MV-4-11 (cell line): Measurements from ENCODE around the gene GRID2.

Source experiments
- DNase-seq: peaks from one replicate; lab custom pipeline; 2025; lab: John Stamatoyannopoulos, UW

The GRID2 gene

DNA sequence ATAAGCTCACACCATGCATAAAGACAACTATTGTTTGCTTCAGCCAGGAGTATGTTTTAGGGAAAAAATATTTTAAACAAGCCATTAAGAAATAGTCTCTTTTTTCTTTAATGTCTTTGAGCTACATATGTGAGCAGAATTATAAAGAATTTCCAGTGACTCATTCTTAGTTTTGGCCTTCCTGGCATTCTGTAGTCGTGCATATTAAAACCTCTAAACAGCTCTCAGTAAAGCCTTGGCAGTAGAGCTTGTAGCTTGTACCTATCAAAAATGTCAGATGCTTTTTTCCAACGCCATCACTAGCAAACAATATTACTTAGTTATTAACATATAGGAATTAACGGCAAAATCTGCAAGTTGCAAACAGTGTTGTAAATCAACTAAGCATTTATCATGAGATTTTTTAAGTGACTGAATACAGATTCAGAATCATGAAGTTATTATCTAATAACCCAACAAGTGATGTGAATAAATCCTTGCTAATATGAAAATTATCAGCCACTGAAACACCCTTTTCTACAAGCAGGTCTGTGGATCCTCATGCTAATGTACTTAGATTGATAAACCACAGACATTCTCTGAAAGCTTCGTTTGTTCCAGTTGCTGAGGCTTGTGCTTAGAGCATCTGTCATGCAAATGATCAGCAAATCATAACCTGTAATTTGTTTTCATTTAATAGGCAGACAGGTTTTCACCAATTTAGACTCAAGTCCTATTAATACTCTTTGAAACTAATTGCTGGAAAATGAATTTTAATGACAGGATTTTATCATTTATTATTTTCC lies 1112.8 kb downstream of the GRID2 start:
- DNase-seq: no peak

DNA sequence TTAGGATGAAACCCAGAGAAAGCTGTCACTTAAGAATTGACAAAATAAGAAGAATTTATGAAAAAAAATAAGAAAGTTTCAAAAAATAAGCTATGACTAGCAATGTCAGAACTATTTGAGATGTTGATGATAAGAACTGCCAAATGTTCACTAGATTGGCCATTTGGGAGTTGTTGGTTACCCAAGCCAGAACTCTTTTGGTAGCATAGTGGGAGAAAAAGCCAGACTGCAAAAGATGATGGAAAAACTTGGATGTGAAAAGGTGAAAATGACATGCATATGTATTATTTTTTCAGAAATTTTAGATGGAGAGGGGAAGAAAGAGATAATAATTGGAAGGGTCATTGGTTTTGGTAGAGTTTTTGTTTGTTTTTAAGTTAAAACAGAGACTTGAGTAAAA lies 1127.6 kb downstream of the GRID2 start:
- DNase-seq: no peak

DNA sequence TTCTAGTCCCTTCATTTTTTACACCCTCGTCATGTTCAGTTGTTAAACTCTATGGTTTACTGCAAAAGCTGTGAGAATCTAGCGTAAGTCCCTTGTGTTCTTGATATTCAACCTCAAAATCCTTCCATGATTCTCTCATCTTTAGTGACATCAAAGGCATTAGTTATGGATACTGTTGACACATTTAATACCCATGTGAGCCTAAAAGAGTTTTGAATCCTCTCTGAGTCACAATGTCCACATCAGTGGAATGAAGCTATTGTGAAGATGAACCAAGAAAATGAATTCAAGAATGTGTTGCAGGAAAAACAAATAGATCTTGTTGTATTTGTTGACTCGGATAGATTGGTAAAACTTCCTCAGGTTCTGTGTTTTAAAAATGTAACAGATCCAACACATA lies 1130.1 kb downstream of the GRID2 start:
- DNase-seq: no peak

DNA sequence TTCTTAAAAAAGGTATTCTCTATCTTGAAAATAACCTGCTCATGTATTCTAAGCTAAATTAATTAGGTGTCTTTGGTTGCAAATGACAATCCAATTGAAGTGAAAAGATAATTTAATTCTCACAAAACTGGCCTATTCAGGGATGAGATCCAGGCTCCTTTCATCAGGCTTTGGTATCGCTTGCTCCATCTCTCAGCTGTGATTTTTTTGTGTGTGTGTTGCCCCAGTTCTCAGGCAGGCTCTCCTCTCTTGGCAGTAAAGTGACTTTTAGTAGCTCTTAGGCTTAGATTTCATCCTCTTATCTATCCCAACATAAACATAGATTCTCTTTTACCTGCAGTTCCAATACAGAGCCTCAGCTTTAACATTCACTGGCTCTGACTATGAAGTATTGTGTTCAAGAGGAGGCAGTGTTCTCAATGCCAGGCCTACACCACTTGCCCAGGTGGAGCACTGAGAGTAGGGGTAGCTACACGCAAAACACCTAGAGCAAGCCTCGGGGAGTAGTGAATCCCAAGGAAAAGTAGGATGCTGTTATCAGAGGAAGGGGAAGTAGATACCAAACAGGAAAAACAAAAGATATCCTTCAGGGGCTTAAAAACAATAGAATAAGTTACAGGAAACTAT lies 1132.3 kb downstream of the GRID2 start:
- DNase-seq: no peak

DNA sequence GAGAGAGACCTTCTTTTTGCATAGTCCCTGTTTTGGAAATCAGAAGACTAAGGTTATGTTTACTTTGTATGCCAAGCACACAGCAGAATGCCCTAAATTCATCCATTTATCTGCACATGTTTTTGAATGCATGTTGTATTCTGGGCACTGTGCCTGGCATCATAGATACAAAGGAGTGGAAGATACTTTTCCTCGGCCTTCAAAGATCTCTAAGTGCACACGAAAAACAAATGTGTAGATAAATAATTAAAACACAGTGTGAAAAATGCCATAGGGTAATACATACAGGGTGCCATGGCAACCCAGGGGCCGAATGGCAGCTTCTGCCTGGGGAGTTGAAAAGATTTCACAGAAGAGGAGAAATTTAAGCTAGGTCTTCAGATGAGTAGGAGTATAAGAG lies 1134.2 kb downstream of the GRID2 start:
- no peak for DNase-seq

DNA sequence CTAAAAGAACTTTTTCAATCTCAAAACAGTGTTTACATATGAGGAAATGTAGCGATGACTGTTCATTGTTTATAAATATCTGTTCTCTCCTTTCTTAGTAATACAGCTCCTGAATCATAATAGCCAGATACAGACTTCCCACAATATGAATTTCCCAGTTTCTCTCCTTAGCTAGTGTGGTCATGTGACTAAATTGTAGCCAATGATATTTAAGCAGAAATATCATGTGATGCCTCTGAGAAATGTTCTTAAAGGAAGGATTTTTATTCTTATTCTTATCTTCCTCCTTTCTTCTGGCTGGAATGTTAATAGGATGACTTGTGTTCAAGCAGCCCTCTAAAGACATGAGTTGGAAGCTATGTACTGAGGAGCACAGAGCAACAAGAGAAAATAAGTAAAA lies 1141.1 kb downstream of the GRID2 start:
- no peak for DNase-seq

DNA sequence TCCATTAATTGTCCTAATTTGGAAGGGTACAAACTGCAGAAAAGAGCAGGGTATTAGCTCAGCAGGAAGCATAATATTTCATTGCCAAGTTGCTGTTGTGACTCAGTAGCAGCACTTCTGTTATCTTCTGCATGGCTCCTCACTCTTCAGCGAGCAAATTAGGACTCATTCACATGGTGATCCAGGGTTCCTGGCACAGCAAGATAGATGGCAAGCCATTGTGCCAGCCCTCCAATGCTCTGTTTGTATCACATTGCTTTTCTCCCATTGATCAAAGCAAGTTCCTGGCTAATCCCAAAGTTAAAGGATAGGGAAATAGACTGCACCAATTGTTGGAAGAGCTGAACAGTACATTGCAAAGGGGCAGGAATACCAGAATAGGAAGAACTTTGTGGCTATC lies 1142.3 kb downstream of the GRID2 start:
- no peak for DNase-seq

DNA sequence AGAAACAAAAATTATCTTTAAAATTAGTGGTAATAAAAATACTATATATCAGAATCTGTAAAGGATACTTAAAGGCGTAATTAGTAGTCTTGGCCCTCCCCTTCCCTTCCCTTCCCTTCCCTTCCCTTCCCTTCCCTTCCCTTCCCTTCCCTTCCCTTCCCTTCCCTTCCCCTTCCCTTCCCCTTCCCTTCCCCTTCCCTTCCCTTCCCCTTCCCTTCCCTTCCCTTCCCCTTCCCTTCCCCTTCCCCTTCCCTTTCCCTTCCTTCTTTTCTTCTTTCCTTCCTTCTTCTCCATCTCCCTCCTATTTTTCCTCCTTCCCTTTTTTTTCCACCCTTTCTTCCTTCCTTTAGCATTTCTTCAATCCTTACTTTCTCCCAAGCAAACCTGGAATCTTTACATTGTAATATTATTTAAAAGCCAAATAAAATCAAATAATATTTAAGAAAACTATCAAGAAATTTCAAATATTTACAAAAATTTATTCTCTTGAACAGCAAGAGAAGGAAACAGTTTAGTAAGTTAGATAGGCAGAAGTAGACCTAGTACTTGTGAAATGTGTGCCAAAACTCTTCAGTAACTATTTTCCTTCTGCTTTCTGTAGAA lies 1145.0 kb downstream of the GRID2 start:
- DNase-seq: no peak

DNA sequence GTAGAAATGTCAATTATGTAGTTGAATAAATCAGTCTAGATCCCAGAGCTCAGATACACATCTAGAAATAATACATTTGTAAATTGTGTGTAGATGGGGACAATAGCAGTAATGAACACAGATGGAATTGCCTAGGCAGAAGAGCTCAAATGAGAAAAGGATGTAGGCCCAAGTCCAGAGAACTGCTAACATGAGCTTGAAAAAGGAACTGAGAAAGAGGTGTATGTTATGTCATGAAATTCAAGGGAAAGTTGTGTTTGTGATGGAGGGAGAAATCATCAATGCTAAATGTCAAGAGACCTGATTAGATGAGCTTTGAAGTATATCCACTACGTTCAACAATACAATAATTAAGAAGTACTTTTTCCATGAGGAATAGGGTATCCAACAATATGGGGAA lies 1148.2 kb downstream of the GRID2 start:
- DNase-seq: no peak

DNA sequence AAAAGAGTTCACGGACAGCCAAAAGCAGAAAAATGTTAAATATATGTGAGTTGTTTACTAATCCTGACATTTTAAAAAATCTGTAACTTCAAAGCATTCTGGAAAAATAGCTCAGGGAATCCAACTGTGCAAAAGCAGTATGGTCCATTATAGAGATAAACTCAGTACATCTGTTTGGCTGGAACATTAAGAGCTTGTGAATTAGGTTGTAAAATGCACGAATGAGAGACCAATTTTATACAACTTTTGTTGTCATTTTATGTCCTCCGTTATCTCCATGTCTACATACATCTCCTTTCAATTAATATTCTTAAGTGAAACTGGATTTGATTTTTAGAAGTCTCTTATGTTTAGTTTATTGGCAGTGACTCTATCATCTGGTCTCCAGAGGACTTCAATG lies 1157.8 kb downstream of the GRID2 start:
- no peak for DNase-seq

DNA sequence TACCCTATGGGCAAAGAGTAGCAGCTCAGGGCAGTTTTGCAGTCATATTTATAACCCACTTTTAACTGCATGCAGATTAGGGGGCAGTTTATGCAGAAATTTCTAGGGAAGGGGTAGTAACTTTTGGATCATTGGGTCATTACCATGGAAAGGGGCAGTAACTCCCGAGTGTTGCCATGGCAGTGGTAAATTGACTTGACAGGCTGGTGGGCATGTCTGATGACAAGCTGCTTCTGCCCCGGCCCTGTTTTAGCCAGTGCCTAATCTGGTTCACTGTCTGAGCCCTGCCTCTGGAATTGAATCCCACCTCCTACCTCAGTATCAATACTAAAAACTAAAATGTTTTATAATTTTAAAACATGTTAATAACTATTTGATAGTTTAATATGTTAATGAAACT lies 1162.7 kb downstream of the GRID2 start:
- DNase-seq: no peak

DNA sequence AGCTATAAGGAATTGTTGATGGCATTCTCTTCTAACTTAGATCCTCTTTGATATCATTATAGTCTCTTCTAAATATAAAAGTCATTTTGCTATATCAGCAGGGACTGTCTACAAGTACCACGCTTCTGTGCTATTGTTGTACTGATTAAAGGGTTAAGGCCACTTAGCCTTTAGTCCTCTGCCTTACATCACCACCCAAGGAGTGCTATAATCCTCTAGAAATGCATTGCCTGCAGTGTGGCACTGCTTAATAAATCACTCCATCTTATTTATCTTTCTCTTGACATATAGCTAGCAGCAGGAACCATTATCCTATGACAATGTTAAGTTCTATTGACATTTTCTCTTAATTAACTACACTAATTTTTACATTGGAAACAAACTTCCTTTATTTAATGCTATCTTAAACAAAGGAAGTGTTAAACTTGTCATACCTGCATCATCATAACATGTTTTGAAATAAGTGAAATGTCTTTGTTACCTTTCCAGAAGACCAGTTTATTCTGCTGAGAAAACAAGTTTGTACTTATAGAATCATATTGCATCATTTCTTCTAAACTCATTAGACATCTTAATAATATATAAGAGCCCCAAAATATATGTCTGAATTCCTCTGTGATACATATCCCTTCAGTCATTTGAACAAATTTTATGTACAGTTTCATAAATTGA lies 1163.9 kb downstream of the GRID2 start:
- no peak for DNase-seq

DNA sequence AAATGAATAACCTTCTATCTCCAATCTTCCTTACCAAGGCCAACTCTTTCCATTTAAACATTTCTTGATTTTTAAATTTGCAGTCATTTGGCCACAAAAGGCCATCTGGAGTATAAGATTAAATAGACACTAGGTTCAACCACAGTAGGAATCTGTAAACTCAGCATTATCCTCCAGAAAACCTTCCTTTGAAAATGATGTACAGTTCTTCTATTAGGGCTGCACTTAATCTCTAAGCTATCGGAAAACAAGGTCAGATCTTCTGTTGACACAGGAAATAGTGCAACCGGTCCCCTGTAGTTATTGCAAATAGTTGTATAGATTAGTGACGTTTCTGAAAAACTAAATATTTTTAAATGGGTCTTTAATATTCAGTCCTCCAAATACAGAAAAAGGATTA lies 1165.8 kb downstream of the GRID2 start:
- DNase-seq: no peak

DNA sequence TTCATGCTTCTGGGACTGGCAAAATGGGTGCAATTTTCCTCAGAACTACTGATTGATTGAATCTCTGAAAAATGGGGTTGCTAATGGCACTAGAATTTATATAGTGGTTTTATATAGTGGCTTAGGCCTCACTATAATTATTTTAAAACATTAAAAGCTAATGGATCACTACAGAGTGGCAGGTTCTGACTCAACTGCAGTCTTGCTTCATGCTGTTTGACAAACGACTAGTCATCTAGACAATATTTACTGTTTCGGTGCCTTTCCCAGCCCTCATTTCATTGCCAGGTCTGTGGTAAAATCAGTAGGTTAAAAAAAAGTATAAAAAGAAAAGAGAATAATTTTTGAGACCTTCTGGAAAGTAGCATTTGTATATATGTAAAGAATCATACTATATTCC lies 1172.0 kb downstream of the GRID2 start:
- no peak for DNase-seq

DNA sequence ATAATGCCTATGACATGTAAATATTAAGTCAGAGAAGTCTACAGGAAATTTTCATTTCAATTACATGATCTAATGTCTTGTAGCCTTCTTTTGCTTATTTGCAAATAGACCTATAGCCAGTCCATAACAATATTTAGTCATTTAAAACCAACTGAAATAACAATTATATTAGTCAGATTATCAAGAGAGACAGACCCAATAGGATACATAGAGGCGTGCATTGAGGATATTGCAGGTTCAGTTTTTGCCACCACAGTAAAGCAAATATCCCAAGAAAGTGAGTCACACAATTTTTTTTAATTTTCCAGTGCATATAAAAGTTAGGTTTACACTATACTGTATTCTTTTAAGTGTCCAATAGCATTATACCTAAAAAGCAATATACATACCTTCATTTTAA lies 1175.0 kb downstream of the GRID2 start:
- no peak for DNase-seq

DNA sequence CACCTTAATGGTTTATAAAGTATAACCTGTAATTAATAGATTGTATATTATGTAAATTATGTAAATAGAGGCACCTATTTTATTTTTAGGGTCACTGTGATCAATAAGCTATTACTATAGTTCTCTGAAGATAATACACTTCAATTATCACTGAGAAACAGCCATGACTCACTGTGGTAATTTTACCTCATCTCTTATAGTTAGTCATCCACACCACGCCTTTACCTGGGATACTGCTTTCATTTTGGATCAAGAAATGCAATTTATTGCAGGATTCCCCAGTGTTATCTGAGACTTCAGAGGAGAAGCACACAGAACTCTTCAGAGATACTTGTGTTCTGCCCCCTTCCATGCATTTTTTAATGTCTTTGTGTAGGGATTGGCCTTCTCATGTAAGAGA lies 1176.7 kb downstream of the GRID2 start:
- DNase-seq: no peak

DNA sequence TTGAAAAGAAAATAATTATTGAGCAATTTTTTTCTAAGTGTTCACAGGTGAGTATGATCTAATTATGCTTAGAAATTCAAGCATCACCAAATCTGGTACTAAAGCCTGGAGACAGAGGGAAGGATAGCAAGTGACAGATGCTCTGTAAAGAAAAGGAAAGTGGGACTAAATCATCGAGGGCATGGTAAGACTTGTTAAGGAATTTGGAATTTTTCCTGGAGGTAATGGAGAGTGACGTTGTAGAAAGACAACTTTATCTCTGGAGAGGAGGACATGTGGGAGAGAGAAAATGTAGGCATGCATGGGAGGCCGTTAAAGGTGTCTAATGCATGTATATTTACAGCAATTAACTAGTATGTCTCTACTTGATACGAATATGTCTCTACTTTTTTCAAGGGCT lies 1191.6 kb downstream of the GRID2 start:
- no peak for DNase-seq

DNA sequence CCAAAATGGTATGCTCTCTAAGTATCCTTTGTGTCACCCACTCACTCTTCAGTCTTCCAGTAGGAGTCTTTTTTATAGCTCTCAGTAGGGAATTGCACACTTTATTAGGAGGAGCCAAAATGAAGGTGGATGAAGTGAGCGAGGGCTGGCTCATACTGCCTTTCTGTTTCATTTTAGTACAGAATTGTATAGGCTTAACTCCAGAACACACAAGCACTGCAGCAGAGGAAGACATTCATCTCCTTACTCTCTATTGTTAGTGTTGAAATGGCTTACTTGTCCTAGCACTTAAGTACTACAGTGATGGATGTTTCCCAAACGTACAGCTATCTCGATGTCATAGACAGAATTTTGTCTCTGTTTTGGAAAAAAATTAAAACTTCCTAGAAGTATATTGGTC lies 1197.5 kb downstream of the GRID2 start:
- no peak for DNase-seq

DNA sequence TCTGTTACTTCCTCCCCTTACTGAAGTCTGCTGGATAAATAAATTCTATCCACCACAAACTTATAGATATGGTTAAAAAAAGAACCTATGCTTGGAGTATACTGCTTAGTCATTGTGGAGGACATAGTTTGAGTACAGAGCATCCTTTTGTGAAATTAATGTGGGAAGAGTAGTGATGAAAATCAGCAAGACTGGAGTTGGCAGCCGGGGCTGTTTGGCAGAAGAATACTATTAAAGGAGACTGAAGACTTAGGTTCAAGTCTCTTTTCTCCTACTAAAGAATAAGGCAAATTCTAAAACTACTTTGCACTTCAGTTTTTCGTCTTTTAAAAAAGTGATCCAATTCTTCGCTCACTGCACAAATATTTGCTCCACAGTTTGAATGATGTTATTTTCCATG lies 1198.2 kb downstream of the GRID2 start:
- DNase-seq: no peak

DNA sequence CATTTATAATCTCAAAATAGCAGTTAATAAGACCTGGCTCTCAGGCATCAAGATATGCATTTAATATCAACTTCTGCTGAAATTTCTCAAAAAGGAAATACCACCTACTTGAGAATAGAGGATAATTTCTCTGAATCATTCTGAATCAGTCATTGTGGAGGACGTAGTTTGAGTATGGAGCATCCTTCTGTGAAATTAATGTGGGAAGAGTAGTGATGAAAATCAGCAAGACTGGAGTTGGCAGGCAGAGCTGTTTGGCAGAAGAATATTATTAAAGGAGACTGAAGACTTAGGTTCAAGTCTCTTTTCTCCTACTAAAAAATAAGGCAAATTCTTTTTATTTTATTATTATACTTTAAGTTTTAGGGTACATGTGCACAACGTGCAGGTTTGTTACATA lies 1199.2 kb downstream of the GRID2 start:
- no peak for DNase-seq

DNA sequence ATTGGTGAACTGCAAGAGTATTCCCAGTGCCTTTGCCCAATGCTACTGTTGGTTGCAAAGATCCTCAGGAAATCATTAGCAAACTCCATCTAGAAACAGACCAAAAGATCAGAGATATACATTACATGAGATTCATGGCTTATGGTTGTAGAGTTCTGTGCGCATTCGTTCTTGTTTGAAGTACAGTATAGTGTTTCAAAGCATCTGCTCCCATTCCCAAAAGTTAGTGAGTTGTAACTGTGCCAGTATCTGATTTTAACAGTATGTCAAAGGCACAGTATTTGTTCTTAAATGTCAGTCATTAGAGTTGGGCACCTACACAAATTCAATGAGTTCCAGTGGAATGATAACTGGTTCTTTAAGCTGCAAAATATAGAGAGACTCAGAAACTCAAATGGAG lies 1210.1 kb downstream of the GRID2 start:
- no peak for DNase-seq

DNA sequence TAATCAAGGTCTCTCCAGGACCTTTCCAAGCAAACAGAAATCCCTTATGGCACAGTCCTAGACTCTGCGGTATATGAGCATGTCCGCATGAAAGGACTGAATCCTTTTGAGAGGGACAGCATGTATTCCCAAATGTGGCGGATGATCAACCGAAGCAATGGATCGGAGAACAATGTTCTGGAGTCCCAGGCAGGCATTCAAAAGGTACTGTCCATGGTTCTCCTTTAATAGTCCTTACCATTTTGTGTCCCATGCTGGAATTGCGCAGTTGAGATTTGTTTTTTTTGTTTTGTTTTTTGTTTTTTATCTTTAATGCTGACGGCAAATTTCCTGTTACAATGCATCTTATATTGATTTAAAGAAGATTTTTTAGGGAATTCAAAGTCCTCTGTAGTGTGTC lies 1211.4 kb downstream of the GRID2 start:
- DNase-seq: no peak
